A204.1 (cell line): ENCODE data around the gene NRG2.

Experiments used
- FAIRE-seq: peaks from 2 replicates; lab custom pipeline; 2012; peaks lifted over from hg19 to GRCh38; lab: Jason Lieb, UNC

The NRG2 gene

DNA sequence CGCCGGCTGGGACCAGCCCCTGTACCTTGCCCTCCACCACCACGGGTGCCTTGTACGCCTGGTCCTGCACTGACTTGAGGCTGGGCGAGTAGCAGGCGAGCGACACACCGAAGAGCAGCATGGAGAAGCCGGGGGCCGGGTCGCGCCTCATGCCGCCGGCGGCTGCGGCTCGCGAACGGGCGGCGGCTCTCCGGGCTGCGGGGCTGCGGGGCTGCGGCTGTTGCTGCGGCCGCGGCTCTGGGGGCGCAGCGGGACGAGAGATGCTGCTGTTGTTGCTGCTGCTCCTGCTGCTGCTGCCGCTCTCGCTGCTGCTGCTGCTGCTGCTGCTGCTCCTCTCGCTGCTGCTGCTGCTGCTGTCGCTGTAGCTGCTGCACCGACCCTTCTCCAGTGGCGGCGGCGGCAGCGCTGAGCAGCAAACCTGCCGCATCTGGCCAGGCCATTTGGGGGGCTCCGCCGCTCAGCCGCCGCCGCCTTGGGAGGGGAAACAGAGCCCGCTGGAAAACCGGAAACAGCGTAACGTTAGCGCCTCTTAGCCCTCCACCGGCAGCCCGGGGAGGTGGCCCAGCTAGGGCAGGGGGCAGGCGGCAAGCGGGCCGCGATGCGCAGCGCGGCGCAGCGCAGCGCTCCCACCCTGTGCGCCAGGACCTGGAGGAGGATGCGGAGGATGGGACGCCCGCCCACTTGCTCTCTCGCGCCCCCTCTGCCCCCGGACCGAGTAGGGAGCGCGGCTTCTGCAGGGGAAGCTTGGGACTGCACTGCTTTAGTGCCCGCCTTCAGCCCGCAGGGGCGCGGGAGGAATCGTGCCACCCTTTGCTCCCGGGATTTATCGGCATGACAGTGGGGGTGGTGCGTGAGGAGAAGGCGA lies at the start of gene NRG2:
Gene NRG2, minus strand, starts transcription at position 657 of the 865 bp plus-strand sequence.
- no peak for FAIRE-seq

DNA sequence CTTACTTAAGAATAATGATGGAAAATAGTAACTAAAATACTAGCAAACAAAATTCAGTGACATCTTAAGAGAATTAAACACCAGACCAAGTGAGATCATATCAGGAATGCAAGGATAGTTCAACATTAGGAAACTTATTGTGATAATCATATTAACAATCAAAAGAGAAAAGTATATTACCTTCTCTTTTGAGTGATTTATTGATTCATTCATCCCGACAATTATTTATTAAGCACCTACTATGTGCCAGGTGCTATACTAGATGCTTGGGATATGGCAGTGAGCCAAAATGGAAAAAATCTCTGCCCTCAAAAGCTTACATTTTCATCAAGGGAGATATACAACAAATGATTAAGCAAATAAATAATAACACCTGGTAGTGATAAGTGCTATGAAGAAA lies 47.2 kb upstream of the NRG2 start:
- no peak for FAIRE-seq

DNA sequence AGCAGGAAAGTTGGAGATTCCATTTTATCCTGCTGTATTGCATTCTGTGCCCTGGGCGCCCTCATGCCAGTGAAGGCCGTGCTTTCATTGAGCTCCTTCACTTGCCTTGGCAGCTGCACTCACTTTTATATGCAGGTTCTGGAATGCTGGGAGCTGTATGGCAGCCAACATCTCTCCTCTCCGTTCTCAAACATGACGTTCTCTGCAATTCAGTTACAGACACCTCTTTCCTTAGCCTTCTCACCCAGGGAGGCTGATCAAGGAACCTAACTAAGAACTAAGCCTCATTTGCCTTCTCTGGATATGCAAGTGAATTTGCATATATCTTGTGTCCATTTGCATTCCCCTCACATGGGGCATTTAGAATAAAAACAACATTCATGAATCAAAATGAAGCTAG lies 41.4 kb upstream of the NRG2 start:
- FAIRE-seq, result no peak

DNA sequence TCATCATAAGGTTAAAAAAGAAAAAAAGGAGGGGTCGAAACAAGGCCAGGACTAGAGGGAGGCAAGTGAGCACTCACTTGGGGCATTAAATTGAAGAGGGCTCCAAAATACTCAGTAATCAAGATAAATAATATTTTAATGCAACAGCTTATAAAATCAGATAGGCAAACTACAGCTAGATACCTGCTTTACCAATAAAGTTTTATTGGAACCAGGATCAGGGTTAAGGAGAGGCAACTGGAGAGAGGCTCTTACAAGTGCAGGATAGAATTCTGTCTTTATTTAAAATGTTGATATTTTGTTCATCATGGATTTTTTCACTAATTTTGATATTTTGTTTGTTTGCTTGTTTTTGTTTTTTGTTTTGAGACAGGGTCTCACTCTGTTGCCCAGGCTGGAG lies 40.6 kb upstream of the NRG2 start:
- FAIRE-seq, result no peak

DNA sequence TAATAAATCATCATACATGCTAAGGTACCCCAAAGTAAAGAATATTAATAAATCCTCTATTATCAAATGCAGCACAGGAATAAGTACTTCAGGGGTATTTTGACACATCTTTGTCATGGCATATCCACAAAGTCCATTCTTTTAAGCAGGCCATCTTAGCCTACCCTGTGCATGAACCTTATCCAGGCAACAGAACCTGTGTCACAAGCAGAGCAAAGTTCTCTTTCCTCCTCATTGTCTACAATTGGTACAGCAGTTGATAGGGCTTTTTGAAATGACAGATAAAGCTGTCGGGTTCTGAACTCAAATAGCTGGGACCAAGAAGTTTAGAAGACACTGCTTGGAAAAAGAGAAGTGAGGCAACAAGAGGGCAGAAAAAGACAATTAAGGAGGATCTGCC lies 40.0 kb upstream of the NRG2 start:
- FAIRE-seq, result no peak

DNA sequence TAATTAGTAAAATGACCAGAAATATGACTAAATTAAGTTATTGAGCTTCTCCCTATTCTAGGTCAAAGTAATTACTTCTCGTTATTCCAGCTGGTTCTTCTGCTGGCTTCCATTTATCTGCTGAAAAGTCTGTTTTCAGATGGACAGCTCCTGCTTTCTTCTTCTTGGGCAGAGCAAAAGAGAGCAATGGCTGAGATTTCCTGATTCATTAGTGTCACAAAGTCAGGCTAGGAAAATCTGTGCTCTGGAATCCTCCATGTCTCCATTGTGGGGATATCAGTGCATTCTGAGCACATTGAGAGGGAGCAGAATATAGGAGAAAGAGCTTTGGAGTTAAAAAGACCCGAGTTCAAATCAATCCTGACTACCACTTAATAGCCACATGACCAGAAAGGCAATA lies 33.7 kb upstream of the NRG2 start:
- FAIRE-seq, result no peak

DNA sequence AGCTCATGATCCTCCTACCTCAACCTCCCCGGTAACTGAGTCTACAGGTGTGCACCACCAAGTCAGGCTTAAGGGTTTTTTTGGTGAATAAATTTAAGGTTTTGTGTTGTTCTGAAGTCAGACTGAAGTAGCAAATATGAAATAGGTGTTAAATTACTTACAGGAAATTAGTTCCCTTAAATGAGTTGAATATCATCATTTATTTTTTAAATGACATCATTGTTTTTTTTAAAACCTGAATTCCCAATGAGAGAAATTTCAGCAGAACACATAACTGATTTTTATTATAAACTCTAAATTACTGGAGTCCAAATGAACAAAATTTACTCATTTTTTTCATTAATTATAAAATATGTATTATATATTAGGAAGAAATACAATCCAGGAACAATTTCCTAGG lies 33.0 kb upstream of the NRG2 start:
- peak; percentile 67 for FAIRE-seq

DNA sequence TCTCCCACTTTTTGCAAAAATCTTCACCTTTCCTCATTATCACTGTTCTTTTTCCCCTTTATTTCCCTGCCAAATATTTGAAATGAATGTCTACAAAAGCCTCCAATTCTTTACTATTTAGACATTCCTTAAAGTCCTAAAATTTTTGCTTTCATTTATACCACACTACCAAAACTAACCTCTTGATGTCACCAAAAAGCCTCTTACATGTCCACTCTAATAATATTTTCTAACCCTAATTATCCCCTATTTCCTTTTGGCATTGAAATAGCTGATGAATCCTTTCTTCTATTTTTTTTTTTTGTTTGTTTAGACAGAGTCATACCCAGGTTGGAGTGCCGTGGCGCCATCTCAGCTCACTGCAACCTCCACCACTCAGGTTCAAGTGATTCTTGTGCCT lies 32.3 kb upstream of the NRG2 start:
- peak; percentile 96 for FAIRE-seq

DNA sequence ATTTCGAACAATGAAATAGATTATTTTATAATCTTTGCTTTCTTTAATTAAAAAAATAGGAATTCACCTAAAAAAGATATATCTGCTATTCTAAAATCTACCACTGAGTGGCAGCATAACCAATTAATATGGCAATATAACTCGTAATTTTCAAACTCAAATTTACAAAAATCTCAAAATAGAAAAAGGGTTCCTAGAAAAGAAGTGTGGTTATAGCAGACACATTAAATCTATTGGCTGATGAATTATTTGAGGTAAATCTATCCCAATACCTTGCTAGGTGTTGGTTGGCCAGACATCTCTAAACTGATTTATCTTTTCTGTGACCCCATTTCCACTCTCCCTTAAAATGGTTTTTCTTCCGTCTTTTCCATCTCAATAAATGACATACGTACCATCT lies 30.2 kb upstream of the NRG2 start:
- peak; percentile 99 for FAIRE-seq

DNA sequence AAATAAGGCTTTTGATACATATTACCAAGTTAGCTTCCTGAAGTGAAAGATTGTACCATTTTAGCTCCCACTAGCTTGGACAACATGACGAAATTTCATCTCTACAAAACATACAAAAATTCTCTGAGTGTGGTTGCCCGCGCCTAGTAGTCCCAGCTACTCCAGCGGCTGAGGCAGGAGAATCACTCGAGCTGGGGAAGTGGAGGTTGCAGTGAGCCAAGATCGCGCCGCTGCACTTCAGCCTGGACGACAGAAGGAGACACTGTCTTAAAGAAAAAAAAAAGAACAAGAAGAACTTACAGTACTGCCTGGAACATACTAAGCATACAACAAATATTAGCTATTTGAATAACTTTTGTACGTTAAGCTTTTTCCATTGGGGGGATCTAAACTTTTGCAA lies 29.7 kb upstream of the NRG2 start:
- FAIRE-seq, result no peak

DNA sequence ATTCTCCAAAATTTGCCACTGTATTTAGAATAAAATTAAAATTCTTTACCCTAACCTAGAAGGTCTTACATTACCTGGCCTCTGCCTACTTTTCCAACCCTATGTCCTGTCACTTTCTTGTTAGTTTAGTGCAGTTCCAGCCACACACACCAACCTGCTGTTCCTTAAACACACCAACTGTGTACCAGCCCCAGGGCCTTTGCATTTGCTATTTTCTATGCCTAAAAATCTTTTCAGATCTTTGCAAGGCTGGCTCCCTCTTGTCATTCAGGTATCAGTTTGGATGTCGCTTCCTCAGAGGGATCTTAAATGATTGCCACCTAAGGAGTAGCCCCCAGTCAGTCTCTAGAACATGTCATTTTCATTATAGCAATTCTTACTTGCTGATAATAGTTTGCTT lies 17.7 kb upstream of the NRG2 start:
- FAIRE-seq, result no peak

DNA sequence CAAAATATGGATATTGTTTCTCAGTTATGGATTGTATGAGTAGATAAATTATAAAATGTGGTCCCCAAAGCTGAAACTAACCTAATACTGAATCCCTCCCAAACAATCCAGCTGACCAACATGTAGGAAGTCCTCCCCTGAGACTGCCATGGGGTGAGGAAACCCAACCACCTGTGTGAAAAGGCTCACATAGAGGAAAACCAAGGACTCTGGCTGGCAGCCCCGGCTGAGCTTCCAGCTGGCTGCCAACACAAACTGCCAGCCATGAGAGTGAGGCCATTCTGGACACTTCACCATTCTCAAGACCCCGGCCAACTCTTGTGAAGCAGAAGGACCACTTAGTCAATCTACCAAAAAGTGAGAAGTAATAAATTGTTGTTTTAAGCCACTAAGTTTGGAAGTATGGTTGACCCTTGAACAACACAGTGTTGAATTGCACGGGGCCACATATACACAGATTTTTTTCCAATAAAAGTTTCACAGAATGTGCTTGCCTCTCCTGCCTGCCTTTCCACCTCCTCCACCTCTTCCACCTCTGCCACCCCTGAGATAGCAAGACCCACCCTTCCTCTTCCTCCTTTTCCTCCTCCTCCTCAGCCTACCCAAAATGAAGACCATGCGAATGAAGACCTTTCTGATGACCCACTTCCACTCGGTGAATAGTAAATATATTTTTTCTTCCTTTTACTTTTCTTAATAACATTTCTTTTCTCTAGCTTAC lies 15.3 kb upstream of the NRG2 start:
- FAIRE-seq, result no peak

DNA sequence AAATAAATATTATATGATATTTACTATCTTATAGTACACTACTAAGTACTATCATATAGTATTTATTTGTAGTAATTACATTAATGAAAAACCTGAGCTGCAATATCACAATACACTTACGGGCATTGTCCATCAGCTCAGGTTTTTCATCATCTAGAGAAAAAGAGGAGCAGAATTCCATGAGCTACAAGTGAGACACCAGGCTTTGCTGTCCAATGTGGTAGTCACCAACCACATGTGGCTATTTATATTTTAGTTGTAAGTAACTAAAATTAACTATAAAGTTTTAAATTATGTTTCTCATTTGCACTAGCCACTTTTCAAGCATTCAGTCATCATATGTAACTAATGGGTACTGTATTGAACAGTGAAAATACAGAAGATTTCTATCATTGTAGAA lies 13.8 kb upstream of the NRG2 start:
- FAIRE-seq, result no peak

DNA sequence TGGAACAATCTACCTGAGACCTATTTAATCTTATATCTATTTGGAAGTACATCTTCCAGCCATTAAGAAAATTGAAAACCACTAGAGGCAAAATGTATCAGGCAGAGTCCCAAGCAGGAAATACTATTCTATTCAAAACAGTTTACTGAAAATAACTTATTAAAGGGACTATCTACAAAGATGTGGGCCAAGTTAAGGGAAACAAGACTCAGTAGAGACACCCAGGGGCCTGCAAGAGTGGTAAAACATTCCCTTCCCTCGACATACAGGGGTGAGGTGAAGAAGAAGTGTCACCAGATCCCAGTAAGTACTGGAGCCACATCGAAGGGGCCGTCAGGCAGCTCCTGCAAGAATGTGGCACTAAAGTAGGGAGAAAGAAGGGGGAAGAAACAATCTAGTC lies 12.1 kb upstream of the NRG2 start:
- no peak for FAIRE-seq

DNA sequence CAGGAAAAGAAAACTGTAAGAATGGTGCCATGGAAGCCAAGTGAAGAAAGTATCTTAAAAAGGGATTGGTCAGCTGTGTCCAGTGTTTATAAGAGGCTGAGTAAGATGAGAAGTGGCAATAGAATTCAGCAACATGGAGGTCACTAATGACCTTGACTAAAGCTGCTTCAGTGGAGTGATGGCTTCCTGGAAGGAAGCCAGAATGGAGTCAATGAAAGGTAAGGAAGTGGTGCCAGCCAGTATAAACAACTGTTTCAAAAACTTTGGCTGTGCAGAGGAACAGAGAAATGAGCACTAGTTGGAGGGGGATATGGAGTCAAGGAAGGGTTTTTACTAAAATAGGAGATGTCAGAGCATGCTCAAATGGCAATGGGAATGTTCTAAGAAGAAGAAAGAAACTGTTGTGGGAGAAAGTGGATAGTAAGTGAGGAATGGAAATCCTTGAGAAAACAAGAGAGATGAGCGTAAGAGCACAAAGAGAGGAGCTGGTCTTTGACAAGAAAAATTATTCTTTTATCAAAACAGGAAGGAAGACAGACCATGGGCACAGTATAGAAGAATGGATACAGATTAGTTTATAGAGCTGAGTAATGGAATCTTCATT lies 11.1 kb upstream of the NRG2 start:
- FAIRE-seq, result no peak

DNA sequence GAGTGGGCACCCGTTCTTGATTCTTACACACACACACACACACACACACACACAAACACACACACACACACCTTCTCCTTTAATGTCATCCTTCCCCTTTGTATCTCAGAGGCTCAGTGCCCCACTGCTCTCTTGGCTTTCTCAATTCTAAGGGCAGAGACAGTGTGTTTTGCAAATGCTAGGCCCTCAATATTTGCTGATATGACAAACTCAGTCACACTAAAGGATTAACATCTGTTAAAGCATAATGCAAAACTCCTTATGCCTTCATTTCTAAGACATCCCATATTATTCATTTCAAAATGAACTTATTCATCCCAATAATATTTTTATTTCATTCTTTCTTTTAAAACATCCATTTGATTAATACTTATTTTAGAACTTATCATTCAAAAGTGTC lies 8.9 kb upstream of the NRG2 start:
- FAIRE-seq, result no peak

DNA sequence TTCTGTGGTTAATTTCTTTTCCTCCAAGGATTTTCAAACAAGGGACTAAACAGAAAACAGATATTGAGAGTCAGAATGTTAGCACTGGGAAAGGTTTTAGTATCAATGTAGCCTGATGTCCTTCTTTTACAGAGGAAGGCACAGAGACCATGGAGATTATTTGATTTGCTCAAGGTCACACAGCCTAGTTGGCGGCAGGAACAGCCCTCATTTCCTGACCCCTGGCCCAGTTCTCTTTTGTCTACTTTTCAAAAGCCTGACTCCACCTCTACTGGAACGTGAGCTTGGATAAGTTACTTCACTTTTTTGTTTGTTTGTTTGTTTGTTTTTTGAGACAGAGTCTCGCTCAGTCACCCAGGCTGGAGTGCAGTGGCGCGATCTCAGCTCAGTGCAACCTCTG lies 6.6 kb upstream of the NRG2 start:
- FAIRE-seq, result no peak

DNA sequence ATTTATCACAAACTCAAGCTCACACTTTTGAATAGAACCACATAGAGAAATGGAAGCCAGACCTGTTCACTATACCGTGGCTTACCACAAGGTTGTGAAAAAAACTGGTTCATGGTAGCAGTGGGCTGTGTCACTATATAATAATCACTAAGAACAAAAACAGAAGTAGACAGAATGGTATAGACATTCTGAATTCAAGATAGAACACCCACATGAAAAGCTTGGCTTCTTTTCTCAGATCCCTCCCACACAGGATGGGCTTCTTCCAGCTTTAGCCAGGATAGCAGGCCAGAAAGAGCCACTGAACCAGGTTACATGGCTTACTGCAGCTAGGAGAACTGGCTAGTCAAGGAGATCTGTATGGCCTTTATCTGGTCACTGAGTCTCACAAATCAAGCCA lies 6.1 kb upstream of the NRG2 start:
- no peak for FAIRE-seq

DNA sequence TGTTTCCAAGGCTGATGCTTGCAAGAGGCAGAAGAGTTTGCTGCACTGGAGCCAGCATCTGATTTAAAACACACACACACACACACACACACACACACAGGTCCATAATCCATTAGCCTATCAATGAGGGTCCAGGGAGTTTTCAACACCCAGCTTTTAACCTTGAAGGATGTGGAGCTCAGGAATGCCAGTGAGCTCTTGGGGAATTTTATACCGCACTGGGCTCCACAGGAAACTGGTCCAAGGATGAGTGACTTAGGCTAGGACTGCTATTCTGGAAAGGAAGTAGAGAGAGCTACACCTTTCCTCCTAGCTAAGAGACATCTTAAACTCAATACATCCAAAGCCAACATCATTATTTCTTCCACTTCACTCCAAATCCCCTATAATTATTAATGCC lies 942 bp upstream of the NRG2 start:
- no peak for FAIRE-seq

DNA sequence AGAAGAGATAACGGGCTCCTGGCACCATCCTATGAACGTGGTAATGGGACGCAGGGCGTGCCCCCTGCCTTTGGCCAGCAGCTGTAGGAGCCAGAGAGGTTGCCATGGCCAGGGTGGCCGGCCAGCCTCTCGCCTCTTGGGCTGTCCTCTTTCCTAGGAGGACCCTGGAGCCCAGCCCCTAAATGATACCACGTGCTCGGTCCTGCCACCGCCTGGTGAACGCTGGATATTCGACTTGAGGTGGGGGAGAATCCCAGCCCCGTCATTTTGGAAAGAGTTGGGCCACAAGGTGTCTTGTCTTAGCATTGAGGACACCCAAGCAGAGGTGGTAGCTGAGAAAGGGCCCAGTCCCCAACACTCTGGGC lies 391 bp upstream of the NRG2 start:
- FAIRE-seq, result no peak

DNA sequence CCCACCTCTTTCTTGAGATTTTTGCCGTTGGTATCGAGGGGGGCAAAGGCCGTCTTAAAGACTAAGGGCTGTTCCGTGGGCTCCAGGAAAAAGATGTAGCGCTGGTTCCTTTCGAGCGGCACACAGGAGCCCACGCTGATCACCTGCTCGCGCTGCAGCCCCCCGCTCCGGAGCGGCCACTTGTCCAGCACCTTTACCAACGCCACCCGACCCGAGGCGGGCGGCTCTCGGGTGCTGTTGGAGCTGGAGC lies 781 bp downstream of the NRG2 start:
- FAIRE-seq, result no peak

DNA sequence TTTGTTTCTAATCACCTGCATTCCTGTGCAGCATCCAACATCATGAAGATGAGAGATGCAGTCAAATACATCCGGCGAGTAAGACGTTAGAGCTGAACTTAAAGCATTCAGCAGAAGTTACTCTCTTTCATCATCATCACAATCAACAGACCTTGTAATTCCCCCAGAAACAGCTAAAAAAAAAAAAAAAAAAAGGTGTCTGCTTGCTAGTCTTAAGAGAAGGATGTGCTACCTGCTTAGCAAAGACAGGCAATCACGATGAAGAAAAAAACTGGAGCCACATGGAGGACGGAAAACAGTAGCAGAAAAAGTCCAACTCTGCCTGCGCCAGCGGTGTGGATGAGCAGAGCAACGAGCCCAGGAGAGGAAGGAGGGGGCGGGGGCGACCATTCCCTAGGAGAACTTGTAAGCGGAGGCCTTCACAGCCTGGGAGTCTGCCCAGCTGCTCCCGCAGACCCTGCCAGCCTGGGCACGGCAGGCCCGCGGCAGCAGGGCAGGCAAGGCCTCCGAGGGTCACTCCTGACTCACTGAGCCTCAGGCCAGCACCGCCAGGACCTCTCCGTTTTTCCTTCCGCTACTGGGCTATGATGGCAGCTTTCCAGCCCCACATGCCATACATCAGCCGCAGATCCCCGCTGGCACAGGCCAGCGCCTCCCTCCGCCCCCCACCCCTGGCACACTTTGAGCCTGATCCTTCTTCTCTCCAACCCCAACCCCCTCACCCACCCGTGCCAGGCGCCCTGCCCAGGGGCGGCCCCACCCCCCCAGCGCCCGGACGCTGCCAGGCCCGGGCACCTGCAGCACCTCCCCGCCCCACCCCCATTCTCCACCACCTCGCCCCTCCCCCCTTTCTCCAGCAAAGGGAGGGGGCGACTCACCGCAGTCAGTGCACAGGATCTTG lies 1.4 kb downstream of the NRG2 start:
- FAIRE-seq, result no peak

DNA sequence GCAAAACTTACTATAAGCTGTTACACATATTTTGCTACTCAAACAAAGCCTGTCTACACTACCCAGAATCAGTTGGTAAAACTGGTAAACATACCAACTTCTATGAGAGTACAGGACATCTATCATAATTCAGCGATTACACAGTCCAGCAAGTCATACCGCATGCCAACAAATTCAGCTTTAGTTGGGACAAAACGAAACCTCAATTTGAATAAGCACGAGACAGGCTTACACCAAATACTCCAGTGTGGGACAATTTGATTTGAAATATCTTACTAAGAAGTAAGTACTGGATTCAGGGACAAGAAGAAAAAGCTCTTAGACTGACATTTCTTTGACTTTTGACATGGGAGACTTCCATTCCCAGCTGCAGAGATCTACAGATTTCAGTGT lies 2.0 kb downstream of the NRG2 start:
- FAIRE-seq, result no peak
